Measurements from ENCODE around the gene ZDHHC5. TPM values are rescaled to one million over a fixed set of nuclear protein-coding genes. Genes with fewer than 3 reads are reported as not detected.

ZDHHC5 gene
- total RNA-seq, 1 donor from 2014 or later = 89.8 TPM

DNA sequence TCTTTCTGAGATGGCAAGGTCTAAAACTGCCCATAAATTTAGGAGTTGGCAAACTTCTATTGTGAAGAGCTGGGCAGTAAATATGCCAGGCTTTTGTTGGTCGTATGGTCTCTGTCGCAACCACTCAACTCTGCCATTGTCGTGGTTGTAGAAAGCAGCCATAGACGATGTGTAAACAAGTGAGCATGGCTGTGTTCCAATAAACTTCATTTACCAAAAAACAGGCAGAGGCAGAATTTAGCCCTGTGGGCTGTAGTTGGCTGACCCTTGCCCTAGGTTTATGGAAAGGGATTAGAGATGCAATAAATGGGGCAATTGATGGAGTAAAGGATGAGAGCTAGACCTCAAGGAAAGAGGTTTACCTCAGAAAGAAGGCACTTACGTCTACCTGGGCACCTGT, 35.8 kb upstream of the ZDHHC5 start:
- no peak overlapping the region for H3K27ac Mint-ChIP-seq (ENCODE audit: unreplicated experiment)
- no peak for DNase-seq (ENCODE audit: low read depth)
- Histone ChIP-seq H4K20me1 (ENCODE audit: insufficient read depth, low read length) (no peaks in the 10 kb centered on the region), H3K9ac (ENCODE audit: low read length) (no peak overlapping the region), H3K27ac (ENCODE audit: low read depth, low read length) (no peak overlapping the region), H3K27me3 (ENCODE audit: insufficient read depth, low read length) (peaks cover 16% of the 10 kb centered on the region), H3K9me3 (ENCODE audit: insufficient read depth, low read depth, low read length) (no peaks in the 10 kb centered on the region), H3K79me2 (ENCODE audit: insufficient read depth, low read length) (no peaks in the 10 kb centered on the region), H3K4me1 (ENCODE audit: insufficient read depth, low read length) (no peaks in the 10 kb centered on the region), H3K4me2 (ENCODE audit: low read length) (no peak overlapping the region), H3K4me3 (ENCODE audit: insufficient read depth, low read depth, low read length) (no peak overlapping the region), H2AFZ (ENCODE audit: low read depth, low read length) (no peak overlapping the region), H3K36me3 (ENCODE audit: insufficient read depth, low read length) (no peaks in the 10 kb centered on the region)
- no peak for FAIRE-seq
- peaks cover 16% of the 10 kb centered on the region for H3K27me3 Mint-ChIP-seq (ENCODE audit: low read depth, unreplicated experiment)
- TF ChIP-seq CTCF (IDR thresholded peaks at IDR 0.05; ENCODE audit: insufficient read depth, low read depth, low read length) = no peak
- no peak for TF ChIP-seq EZH2 (IDR thresholded peaks at IDR 0.05; ENCODE audit: insufficient read depth, low read length)
- peaks cover 1% of the 10 kb centered on the region for H3K4me1 Mint-ChIP-seq (ENCODE audit: low read depth, unreplicated experiment)
- H3K36me3 Mint-ChIP-seq (ENCODE audit: low read depth, unreplicated experiment) = no peaks in the 10 kb centered on the region
- H3K4me3 Mint-ChIP-seq (ENCODE audit: unreplicated experiment) = no peak overlapping the region
- peaks cover 3% of the 10 kb centered on the region for H3K9me3 Mint-ChIP-seq (ENCODE audit: unreplicated experiment)

GRCh38 chr11:57633394-57634070, 34.4 kb upstream of the ZDHHC5 start:
- DNase-seq (ENCODE audit: low read depth) (no peak), FAIRE-seq (no peak)
- H3K27ac Mint-ChIP-seq (ENCODE audit: unreplicated experiment) = no peak overlapping the region
- no peak overlapping the region for H3K4me3 Mint-ChIP-seq (ENCODE audit: unreplicated experiment)
- H3K79me2 ChIP-seq (ENCODE audit: insufficient read depth, low read length) = peaks cover 7% of the 10 kb centered on the region
- peaks cover 6% of the 10 kb centered on the region for H3K4me1 ChIP-seq (ENCODE audit: insufficient read depth, low read length)
- no peaks in the 10 kb centered on the region for H3K4me1 Mint-ChIP-seq (ENCODE audit: low read depth, unreplicated experiment)
- no peak overlapping the region for H3K4me2 ChIP-seq (ENCODE audit: low read length)
- no peak overlapping the region for H2AFZ ChIP-seq (ENCODE audit: low read depth, low read length)
- H3K4me3 ChIP-seq (ENCODE audit: insufficient read depth, low read depth, low read length) = no peak overlapping the region
- H3K9me3 Mint-ChIP-seq (ENCODE audit: unreplicated experiment) = peaks cover 3% of the 10 kb centered on the region
- no peak for TF ChIP-seq EZH2 (IDR thresholded peaks at IDR 0.05; ENCODE audit: insufficient read depth, low read length)
- no peak for TF ChIP-seq CTCF (IDR thresholded peaks at IDR 0.05; ENCODE audit: insufficient read depth, low read depth, low read length)
- H3K9me3 ChIP-seq (ENCODE audit: insufficient read depth, low read depth, low read length) = no peaks in the 10 kb centered on the region
- H4K20me1 ChIP-seq (ENCODE audit: insufficient read depth, low read length) = no peaks in the 10 kb centered on the region
- no peak overlapping the region for H3K27ac ChIP-seq (ENCODE audit: low read depth, low read length)
- H3K36me3 Mint-ChIP-seq (ENCODE audit: low read depth, unreplicated experiment) = no peaks in the 10 kb centered on the region
- no peaks in the 10 kb centered on the region for H3K36me3 ChIP-seq (ENCODE audit: insufficient read depth, low read length)
- no peak overlapping the region for H3K9ac ChIP-seq (ENCODE audit: low read length)
- peaks cover 16% of the 10 kb centered on the region for H3K27me3 ChIP-seq (ENCODE audit: insufficient read depth, low read length)
- H3K27me3 Mint-ChIP-seq (ENCODE audit: low read depth, unreplicated experiment) = peaks cover 16% of the 10 kb centered on the region

DNA sequence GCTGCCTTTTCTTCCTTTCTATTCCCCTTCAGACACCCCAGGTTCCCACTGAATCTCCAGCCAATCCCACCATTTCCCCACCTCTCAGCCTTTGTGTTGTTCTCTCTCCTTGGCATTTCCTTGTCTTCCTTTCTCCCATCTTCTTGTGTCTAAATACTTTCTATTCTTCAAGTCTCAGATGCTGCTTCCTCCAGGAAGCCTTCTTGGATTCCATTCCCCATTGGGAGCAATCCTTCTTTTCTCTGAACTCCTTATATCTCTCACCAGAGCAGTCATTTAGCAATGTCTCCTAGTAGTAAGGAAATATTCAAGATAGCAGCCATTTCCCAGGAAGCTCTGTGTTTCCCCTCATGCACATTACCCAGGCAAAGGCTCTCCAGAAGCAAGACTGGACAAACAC, 33.6 kb upstream of the ZDHHC5 start:
- H3K27me3 Mint-ChIP-seq (ENCODE audit: low read depth, unreplicated experiment) = peaks cover 16% of the 10 kb centered on the region
- peaks cover 15% of the 10 kb centered on the region for H3K79me2 ChIP-seq (ENCODE audit: insufficient read depth, low read length)
- H3K36me3 Mint-ChIP-seq (ENCODE audit: low read depth, unreplicated experiment) = no peaks in the 10 kb centered on the region
- peaks cover 14% of the 10 kb centered on the region for H3K27me3 ChIP-seq (ENCODE audit: insufficient read depth, low read length)
- H3K4me1 Mint-ChIP-seq (ENCODE audit: low read depth, unreplicated experiment) = no peaks in the 10 kb centered on the region
- no peak overlapping the region for H2AFZ ChIP-seq (ENCODE audit: low read depth, low read length)
- peaks cover 3% of the 10 kb centered on the region for H3K9me3 Mint-ChIP-seq (ENCODE audit: unreplicated experiment)
- H3K27ac ChIP-seq (ENCODE audit: low read depth, low read length) = no peak overlapping the region
- no peak overlapping the region for H3K4me2 ChIP-seq (ENCODE audit: low read length)
- no peaks in the 10 kb centered on the region for H3K36me3 ChIP-seq (ENCODE audit: insufficient read depth, low read length)
- no peak for DNase-seq (ENCODE audit: low read depth)
- no peak overlapping the region for H3K27ac Mint-ChIP-seq (ENCODE audit: unreplicated experiment)
- no peaks in the 10 kb centered on the region for H3K9me3 ChIP-seq (ENCODE audit: insufficient read depth, low read depth, low read length)
- no peaks in the 10 kb centered on the region for H4K20me1 ChIP-seq (ENCODE audit: insufficient read depth, low read length)
- no peak for FAIRE-seq
- no peak overlapping the region for H3K9ac ChIP-seq (ENCODE audit: low read length)
- no peak overlapping the region for H3K4me3 Mint-ChIP-seq (ENCODE audit: unreplicated experiment)
- no peak overlapping the region for H3K4me3 ChIP-seq (ENCODE audit: insufficient read depth, low read depth, low read length)
- H3K4me1 ChIP-seq (ENCODE audit: insufficient read depth, low read length) = peaks cover 8% of the 10 kb centered on the region
- TF ChIP-seq EZH2 (IDR thresholded peaks at IDR 0.05; ENCODE audit: insufficient read depth, low read length) = no peak
- TF ChIP-seq CTCF (IDR thresholded peaks at IDR 0.05; ENCODE audit: insufficient read depth, low read depth, low read length) = no peak

Measured in astrocyte (in vitro differentiated cells and primary cell).